IMR-90 (cell line): Measurements from ENCODE around the gene GHR.

Source experiments
- POLR2A ChIP-seq: IDR thresholded peaks from 2 replicates; pipeline ENCODE4 v1.6.1; 2012; ENCODE audit warnings: mild to moderate bottlenecking, low read depth, low read length
- RCOR1 ChIP-seq: IDR thresholded peaks from 2 replicates; pipeline ENCODE4 v1.6.1; 2012; ENCODE audit warnings: mild to moderate bottlenecking, low read length, improper control_type of control experiment; ENCODE audit not compliant: insufficient replicate concordance
- RFX5 ChIP-seq: IDR thresholded peaks from 2 replicates; pipeline ENCODE4 v1.8.0; 2012; ENCODE audit warnings: low read depth, mild to moderate bottlenecking, low read length, moderate library complexity
- TF ChIP-seq, protein P1 (sequence below): conservative IDR thresholded peaks from 2 replicates; pipeline ENCODE4 v1.5.1; 2012; ENCODE audit warnings: mild to moderate bottlenecking, low read depth, low read length, improper control_type of control experiment
- TF ChIP-seq, protein P2 (sequence below): fragments of 150-350 bp; IDR thresholded peaks from 2 replicates; pipeline ENCODE4 v1.6.1; 2016; ENCODE audit warnings: low read depth, mild to moderate bottlenecking, low read length, moderate library complexity, borderline replicate concordance

DNA sequence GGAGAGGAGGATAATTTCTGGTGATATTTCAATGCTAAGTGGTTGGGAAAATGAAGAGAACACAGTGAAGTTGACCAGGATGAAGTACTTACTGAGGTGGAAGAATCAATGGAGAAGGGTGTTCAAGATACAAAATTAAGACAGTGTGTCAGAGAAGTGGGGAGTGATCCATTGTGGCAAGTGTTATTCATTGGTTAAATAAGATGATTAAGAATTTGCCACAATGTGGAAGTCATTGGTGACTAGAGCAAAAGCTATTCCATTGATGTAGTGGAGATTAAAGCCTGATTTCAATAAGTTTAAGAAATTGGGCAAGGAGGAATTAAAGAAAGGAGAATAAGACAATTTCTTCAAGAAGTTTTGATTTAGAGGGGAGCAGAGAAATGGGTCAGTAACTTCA, 118.9 kb downstream of the GHR start:
- TF ChIP-seq, protein P1, sequence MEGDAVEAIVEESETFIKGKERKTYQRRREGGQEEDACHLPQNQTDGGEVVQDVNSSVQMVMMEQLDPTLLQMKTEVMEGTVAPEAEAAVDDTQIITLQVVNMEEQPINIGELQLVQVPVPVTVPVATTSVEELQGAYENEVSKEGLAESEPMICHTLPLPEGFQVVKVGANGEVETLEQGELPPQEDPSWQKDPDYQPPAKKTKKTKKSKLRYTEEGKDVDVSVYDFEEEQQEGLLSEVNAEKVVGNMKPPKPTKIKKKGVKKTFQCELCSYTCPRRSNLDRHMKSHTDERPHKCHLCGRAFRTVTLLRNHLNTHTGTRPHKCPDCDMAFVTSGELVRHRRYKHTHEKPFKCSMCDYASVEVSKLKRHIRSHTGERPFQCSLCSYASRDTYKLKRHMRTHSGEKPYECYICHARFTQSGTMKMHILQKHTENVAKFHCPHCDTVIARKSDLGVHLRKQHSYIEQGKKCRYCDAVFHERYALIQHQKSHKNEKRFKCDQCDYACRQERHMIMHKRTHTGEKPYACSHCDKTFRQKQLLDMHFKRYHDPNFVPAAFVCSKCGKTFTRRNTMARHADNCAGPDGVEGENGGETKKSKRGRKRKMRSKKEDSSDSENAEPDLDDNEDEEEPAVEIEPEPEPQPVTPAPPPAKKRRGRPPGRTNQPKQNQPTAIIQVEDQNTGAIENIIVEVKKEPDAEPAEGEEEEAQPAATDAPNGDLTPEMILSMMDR, result no peak
- no peak for TF ChIP-seq RCOR1
- TF ChIP-seq, protein P2, sequence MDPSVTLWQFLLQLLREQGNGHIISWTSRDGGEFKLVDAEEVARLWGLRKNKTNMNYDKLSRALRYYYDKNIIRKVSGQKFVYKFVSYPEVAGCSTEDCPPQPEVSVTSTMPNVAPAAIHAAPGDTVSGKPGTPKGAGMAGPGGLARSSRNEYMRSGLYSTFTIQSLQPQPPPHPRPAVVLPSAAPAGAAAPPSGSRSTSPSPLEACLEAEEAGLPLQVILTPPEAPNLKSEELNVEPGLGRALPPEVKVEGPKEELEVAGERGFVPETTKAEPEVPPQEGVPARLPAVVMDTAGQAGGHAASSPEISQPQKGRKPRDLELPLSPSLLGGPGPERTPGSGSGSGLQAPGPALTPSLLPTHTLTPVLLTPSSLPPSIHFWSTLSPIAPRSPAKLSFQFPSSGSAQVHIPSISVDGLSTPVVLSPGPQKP, result no peak
- TF ChIP-seq RFX5, result no peak
- no peak for TF ChIP-seq POLR2A
